Mesothelial cell of epicardium (in vitro differentiated cells): ENCODE measurements around the gene LCMT1. TPM values are rescaled to one million over a fixed set of nuclear protein-coding genes. Genes with fewer than 3 reads are reported as not detected.

Source experiments
- DNase-seq, 2 experiments: peaks; one replicate each; pipeline ENCODE4 v3.0.0; 2021; ENCODE audit warnings: low spot score in 2 of 2; ENCODE audit not compliant: unreplicated experiment in 2 of 2
- H3K27ac Mint-ChIP-seq: 2 replicates; pipeline ENCODE4 v1.8.0; 2021; ENCODE audit warnings: mixed read lengths
- H3K27me3 Mint-ChIP-seq: 2 replicates; pipeline ENCODE4 v1.8.0; 2021; ENCODE audit warnings: low read depth, mixed read lengths
- H3K36me3 Mint-ChIP-seq: 2 replicates; pipeline ENCODE4 v1.8.0; 2021; ENCODE audit warnings: mixed read lengths
- H3K4me1 Mint-ChIP-seq: 2 replicates; pipeline ENCODE4 v1.8.0; 2021; ENCODE audit warnings: mixed read lengths
- H3K4me3 Mint-ChIP-seq: 2 replicates; pipeline ENCODE4 v1.8.0; 2021; ENCODE audit warnings: mild to moderate bottlenecking, moderate library complexity, mixed read lengths
- H3K9me3 Mint-ChIP-seq: 2 replicates; pipeline ENCODE4 v1.8.0; 2021; ENCODE audit warnings: mixed read lengths
- total RNA-seq: library from RNA; stranded (reverse); gene quantifications from 3 replicates; pipeline ENCODE4 v1.2.1, GENCODE V29; 2021
- TF ChIP-seq, protein P1 (sequence below): fragments of 200-600 bp; sonication (generic); IDR thresholded peaks from one replicate; pipeline ENCODE4 v1.5.0; 2021; ENCODE audit warnings: antibody characterized with exemption; ENCODE audit not compliant: unreplicated experiment

Gene LCMT1
- total RNA-seq, 1 donor from 2014 or later = 58.5 TPM

DNA sequence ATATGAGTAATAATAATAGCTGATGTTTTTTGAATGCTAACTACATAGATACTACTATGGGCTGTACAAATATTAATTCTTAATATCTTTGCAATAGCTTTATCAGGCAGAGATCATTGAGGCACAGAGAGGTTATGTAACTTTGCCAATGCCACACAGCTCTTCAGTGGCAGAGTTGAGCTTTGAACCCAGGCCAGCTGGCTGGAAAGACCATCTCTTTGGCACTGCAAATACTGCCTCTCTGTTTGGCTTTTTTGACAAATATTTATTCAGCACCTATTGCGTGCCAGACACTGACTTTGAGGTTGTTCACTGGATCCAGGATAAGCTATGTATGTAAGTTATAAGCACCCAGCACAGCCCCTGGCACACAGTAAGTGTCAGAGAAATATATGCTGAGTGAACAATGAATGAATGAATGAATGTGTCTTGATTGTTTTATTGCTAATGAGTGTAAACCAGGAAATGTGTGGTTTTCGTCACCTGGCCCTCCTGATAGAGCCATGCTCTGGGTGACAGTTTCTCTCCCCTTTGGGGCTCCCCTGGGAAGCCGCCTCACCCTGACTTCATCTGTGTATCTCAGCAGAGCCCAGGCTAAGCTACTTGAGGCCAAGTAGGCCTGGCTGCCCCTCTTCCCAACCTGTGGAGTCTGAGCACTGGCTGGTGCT is 107.7 kb downstream of the LCMT1 start:
- DNase-seq = no peak
- no peaks in the 10 kb centered on the region for H3K36me3 Mint-ChIP-seq
- H3K4me3 Mint-ChIP-seq = no peak overlapping the region
- TF ChIP-seq, protein P1, sequence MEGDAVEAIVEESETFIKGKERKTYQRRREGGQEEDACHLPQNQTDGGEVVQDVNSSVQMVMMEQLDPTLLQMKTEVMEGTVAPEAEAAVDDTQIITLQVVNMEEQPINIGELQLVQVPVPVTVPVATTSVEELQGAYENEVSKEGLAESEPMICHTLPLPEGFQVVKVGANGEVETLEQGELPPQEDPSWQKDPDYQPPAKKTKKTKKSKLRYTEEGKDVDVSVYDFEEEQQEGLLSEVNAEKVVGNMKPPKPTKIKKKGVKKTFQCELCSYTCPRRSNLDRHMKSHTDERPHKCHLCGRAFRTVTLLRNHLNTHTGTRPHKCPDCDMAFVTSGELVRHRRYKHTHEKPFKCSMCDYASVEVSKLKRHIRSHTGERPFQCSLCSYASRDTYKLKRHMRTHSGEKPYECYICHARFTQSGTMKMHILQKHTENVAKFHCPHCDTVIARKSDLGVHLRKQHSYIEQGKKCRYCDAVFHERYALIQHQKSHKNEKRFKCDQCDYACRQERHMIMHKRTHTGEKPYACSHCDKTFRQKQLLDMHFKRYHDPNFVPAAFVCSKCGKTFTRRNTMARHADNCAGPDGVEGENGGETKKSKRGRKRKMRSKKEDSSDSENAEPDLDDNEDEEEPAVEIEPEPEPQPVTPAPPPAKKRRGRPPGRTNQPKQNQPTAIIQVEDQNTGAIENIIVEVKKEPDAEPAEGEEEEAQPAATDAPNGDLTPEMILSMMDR = no peak
- no peak overlapping the region for H3K27ac Mint-ChIP-seq
- peaks cover 26% of the 10 kb centered on the region for H3K27me3 Mint-ChIP-seq
- H3K9me3 Mint-ChIP-seq = no peaks in the 10 kb centered on the region
- H3K4me1 Mint-ChIP-seq = no peaks in the 10 kb centered on the region

DNA sequence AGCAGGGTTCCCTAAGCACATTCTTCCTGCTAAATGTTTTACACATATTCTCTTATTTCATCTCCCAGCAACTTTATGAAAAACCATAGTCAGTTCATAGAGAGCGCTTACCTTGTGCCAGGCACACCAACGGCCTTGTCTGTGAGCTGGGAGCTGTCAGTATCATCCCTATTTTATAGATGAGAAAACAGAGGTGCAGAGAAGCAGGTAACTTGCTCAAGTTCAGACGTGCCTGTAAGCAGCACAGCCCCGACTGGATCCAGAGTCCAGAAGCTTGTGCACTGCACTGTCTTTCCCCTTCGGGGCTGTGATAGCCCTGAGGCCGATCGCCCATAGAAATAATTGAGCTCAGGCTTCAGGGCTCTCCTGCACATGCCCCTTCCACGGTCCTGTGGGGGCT is 111.4 kb downstream of the LCMT1 start:
- Mint-ChIP-seq H3K36me3 (no peaks in the 10 kb centered on the region), H3K9me3 (no peaks in the 10 kb centered on the region), H3K27ac (no peak overlapping the region), H3K4me1 (no peaks in the 10 kb centered on the region), H3K27me3 (peaks cover 11% of the 10 kb centered on the region), H3K4me3 (no peak overlapping the region)
- no peak for DNase-seq
- TF ChIP-seq, protein P1 = no peak

DNA sequence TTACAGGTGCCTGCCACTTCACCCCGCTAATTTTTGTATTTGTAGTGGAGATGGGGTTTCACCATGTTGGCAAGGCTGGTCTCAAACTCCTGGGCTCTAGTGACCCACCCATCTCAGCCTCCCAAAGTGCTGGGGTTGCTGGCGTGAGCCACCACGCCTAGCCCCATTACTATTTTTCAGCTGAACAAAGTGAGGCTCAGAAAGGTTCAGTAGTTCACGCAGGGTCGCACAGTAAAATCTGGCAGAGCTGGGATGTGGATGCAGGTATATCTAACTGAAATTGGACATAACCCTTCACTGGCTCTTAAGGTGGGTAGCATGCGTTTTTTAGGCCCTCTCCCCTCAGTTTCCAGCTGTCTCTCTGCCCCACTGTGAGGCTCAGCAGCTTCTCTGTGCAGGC is 112.4 kb downstream of the LCMT1 start:
- Mint-ChIP-seq H3K4me1 (no peaks in the 10 kb centered on the region), H3K27ac (no peak overlapping the region), H3K9me3 (no peaks in the 10 kb centered on the region), H3K36me3 (no peaks in the 10 kb centered on the region), H3K27me3 (peaks cover 6% of the 10 kb centered on the region), H3K4me3 (no peak overlapping the region)
- no peak for DNase-seq
- TF ChIP-seq, protein P1 = no peak

DNA sequence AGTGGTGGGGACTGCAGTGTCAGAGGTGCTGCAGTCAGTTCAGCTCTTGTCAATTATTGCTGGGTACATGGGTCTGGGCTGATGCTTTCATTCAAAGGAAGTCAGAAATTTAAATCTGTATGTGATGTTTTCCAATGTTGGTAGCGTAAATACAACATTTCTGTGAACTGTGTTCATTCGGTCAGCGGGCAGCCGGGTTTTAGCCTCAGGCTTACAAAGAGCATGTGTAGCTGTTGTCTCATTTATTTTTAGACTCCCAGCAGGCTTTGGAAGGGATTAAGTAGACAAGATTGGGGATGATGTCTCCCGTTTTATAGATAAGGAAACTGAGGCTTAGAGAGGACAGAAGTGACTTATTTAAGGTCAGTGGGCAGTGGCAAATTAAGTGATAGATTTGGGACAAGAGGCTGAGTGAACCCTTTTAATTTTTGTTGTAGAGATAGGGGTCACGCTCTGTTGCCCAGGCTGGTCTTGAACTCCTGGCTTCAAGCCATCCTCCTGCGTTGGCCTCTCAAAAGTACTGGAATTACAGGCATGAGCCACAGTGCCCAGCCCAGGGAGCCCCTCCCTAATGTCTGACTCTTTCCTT is 113.3 kb downstream of the LCMT1 start:
- TF ChIP-seq, protein P1 = no peak
- no peaks in the 10 kb centered on the region for H3K36me3 Mint-ChIP-seq
- no peaks in the 10 kb centered on the region for H3K4me1 Mint-ChIP-seq
- H3K9me3 Mint-ChIP-seq = no peaks in the 10 kb centered on the region
- no peak overlapping the region for H3K4me3 Mint-ChIP-seq
- no peak for DNase-seq
- peaks cover 6% of the 10 kb centered on the region for H3K27me3 Mint-ChIP-seq
- no peak overlapping the region for H3K27ac Mint-ChIP-seq

Other genes starting within 250 kb of the LCMT1 start
- gene ARHGAP17, start 96.4 kb upstream of the LCMT1 start, total RNA-seq = 77.4 to 81.3 TPM (median 77.7 TPM) in 3 replicates
- 0.18 TPM in 1 of 3 replicates, not detected in the others for gene AQP8, start 105.2 kb downstream of the LCMT1 start, total RNA-seq
- 20.0 to 21.5 TPM (median 21.4 TPM) in 3 replicates for gene ZKSCAN2, start 146.1 kb downstream of the LCMT1 start, total RNA-seq